ENCODE measurements around the gene CRHBP. TPM values are rescaled to one million over a fixed set of nuclear protein-coding genes. Genes with fewer than 3 reads are reported as not detected.

The CRHBP gene
- total RNA-seq, 2 donors from 2014 or later, result not detected

GRCh38 chr5:77012601-77013000 lies 59.8 kb downstream of the CRHBP start:
- no peak for ATAC-seq

GRCh38 chr5:77015938-77016569 lies 63.2 kb downstream of the CRHBP start:
- Mint-ChIP-seq H3K27me3 (peaks cover 19 to 40% of the 10 kb centered on the region in 2 donors), H3K4me3 (no peak overlapping the region), H3K36me3 (no peaks in the 10 kb centered on the region), H3K9me3 (no peaks in the 10 kb centered on the region), H3K4me1 (ENCODE audit: low read depth in 2 of 2) (peaks cover 0 to 6% of the 10 kb centered on the region in 2 donors), H3K27ac (no peak overlapping the region)
- DNase-seq (ENCODE audit: low spot score), result no peak
- no peak for ATAC-seq

More at GRCh38 chr5:77012601-77013000, 59.8 kb downstream of the CRHBP start:
- no peak for DNase-seq (ENCODE audit: low spot score)
- H3K4me3 Mint-ChIP-seq, result no peak overlapping the region
- H3K36me3 Mint-ChIP-seq, result no peaks in the 10 kb centered on the region
- no peak overlapping the region for H3K27ac Mint-ChIP-seq
- H3K9me3 Mint-ChIP-seq, result no peaks in the 10 kb centered on the region
- H3K4me1 Mint-ChIP-seq (ENCODE audit: low read depth in 2 of 2), result peaks cover 0 to 6% of the 10 kb centered on the region in 2 donors
- peaks cover 22 to 36% of the 10 kb centered on the region in 2 donors for H3K27me3 Mint-ChIP-seq

DNA sequence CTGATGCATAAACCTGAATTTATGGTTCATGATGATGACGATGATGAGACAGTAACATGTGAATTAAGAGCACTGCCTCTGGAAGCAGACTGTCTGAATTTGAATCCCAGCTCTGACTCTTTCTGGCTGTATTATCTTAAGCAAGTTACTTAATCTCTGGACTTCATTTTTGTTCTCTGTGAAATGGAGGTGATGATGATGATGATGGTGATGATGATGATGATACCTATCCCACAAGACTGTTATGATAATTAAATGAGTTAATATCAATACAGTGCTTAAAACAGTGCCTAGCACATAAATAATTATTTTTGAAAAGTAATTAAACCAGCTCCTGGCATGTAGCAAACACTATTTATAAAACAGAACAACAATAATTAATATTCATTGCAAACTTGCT lies 64.1 kb downstream of the CRHBP start:
- no peaks in the 10 kb centered on the region for H3K9me3 Mint-ChIP-seq

DNA sequence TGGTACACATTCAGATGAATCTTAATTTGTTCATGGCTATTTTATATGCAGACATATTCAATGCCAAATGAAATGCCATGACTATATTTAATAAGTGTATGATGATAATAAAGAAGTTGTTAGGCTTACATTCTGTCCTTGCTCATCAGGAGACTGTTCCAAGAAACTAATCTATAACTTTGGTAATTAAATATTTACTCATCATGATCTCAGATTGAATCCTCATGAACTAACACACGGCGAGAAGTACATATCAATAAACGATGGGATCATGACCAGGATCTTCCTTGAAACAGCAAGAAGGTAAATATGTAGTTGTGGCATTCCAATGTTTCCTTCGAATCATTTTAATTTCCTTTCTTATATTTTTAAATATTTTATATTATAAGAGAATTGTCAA lies 64.8 kb downstream of the CRHBP start:
- Mint-ChIP-seq H3K4me3 (no peak overlapping the region), H3K9me3 (no peaks in the 10 kb centered on the region), H3K4me1 (ENCODE audit: low read depth in 2 of 2) (peaks cover 0 to 3% of the 10 kb centered on the region in 2 donors), H3K27ac (no peak overlapping the region), H3K27me3 (peaks cover 18 to 40% of the 10 kb centered on the region in 2 donors), H3K36me3 (no peaks in the 10 kb centered on the region)
- no peak for DNase-seq (ENCODE audit: low spot score)
- no peak for ATAC-seq

More for the DNA sequence above, 64.1 kb downstream of the CRHBP start:
- H3K4me3 Mint-ChIP-seq, result no peak overlapping the region
- H3K27ac Mint-ChIP-seq, result no peak overlapping the region
- H3K4me1 Mint-ChIP-seq (ENCODE audit: low read depth in 2 of 2), result peaks cover 0 to 6% of the 10 kb centered on the region in 2 donors
- H3K27me3 Mint-ChIP-seq, result peaks cover 16 to 40% of the 10 kb centered on the region in 2 donors
- ATAC-seq (no peak), DNase-seq (ENCODE audit: low spot score) (no peak)
- no peaks in the 10 kb centered on the region for H3K36me3 Mint-ChIP-seq

Other genes starting within 250 kb of the CRHBP start
- 10 to 100 TPM in 1 of 2 donors, 1 to 10 TPM in 1; 8.1 to 23.7 TPM for gene F2R, start 236.9 kb upstream of the CRHBP start, total RNA-seq
- gene F2RL1, start 134.0 kb upstream of the CRHBP start, total RNA-seq, result not detected
- not detected for gene S100Z, start 103.0 kb upstream of the CRHBP start, total RNA-seq
- 10 to 100 TPM; 23.7 to 33.3 TPM for gene AGGF1, start 77.4 kb downstream of the CRHBP start, total RNA-seq
- under 1 TPM; 0.12 to 0.17 TPM for gene ZBED3, start 134.2 kb downstream of the CRHBP start, total RNA-seq